Activated CD4-positive, CD25-positive, alpha-beta regulatory T cell treated with anti-CD3 and anti-CD28 coated beads, Interleukin-2, amount 50 U/mL, for 72 hours (primary cell): ENCODE measurements around the gene AATK.

Source experiments
- DNase-seq: peaks from one replicate; pipeline ENCODE4 v3.0.0; 2021

The AATK gene

GRCh38 chr17:81194941-81195901 lies 29.2 kb upstream of the AATK start:
- no peak for DNase-seq

- DNase-seq = no peak
Measured at GRCh38 chr17:81194225-81194760, 28.3 kb upstream of the AATK start.

GRCh38 chr17:81193470-81194224 lies 27.6 kb upstream of the AATK start:
- no peak for DNase-seq

GRCh38 chr17:81193051-81193410 lies 27.0 kb upstream of the AATK start:
- no peak for DNase-seq

GRCh38 chr17:81192386-81193050 lies 26.5 kb upstream of the AATK start:
- DNase-seq = no peak

DNA sequence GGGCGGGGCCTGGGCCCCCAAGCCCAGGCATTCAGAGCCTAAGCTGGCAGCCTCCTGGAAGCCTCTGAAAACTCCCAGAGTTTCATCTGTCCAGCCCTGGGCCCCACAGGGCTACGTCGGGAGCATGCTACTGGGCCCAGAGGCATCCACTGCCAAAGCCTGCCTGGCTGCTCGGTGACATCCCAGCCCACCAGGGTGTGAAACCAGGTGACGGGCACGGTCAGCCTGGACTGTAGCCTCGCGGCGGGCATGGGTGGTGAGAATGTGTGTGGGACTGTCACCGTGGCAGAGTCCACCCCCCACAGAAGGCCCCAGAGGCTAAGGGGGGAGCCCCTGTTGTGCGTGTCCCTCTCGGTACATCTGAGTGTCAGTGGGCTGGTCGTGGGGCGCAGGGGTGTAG lies 25.6 kb upstream of the AATK start:
- no peak for DNase-seq

DNA sequence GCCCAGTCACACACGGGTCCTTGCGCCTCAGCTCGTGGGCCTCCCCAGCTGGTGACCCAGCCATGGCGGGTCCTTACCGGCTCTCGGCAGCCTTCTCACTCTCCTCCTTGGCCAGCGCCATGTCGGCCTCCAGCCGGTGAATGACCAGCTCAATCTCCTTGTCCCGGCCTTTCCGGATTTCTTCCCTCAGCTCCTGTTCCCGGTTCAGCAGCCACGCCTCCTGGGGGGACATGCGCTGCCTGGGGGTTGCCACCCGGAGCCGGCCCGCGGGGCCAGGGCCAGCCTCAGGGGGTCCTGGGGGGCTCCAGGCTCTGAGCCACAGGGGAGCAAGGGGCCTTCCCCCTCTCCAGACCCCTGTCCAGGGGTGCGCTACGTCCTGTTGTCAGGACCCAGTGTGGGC lies 25.1 kb upstream of the AATK start:
- DNase-seq = no peak

- DNase-seq = no peak
Measured at GRCh38 chr17:81190591-81190990, 24.6 kb upstream of the AATK start.

GRCh38 chr17:81189670-81190530 lies 23.9 kb upstream of the AATK start:
- no peak for DNase-seq

DNA sequence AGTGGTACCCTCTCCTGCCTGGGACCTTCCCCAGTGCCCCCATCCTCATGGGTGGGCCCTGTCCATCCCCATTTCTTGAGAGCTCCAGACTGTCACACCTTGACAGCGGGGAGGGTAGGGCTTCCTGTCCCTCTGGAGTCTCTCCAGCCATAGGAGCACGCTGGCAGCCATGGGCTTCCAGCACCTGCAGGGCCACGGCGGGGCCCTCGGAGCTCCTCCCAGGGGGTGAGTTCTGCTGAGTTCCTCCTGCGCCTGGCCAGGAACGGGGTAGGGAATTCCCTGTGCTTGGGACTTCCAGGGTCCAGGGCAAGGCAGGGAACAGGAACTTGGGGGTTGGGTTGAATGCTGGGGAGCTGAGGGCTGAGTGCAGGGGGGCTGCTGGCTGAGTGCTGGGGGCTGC lies 23.0 kb upstream of the AATK start:
- DNase-seq = no peak

- DNase-seq = no peak
Measured at GRCh38 chr17:81188491-81188840, 22.4 kb upstream of the AATK start.

DNA sequence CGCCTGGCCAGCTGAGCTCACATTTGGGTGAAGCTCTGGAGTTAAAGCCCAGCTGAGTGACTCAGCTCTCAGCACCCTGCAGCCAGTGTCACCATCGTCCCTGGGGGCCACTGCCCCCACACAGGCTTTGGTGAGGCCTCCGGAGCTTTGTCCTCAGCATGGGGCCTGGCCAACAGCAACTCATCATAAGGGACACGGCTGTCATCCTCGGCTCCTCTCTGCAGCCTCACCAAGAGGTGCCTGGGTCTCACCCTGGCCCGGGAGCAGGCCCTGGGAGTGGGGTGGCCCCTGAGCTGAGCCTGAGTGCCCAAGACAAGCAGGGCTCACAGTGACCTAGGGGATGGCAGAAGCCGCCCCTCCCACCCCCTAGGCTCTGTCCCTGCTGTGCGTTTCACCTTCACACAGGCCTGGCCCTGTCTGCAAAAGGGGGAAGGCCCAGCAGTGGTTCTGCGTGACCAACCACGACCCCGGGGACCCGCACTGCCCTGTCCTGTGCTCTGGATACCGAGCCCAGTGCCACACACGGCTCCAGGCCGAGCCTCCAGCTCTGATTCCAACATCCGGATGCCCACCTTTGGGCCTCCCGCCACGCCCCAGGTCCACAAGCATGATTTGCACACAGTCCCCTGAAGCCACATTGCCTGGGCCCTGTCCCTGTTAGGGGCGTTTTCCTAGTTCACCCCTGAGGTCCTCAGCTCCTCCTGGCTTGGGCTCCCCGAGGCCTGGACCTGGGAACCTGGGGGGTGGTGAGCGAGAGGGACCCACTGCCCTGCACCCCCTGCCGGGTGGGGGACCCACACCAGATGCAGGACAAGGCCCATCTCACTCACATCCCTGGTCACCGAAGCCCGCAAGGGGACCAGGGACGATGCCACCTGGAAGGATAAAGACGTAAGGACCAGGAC lies 21.8 kb upstream of the AATK start:
- DNase-seq = no peak

GRCh38 chr17:81187120-81187519 lies 21.1 kb upstream of the AATK start:
- DNase-seq = no peak

DNA sequence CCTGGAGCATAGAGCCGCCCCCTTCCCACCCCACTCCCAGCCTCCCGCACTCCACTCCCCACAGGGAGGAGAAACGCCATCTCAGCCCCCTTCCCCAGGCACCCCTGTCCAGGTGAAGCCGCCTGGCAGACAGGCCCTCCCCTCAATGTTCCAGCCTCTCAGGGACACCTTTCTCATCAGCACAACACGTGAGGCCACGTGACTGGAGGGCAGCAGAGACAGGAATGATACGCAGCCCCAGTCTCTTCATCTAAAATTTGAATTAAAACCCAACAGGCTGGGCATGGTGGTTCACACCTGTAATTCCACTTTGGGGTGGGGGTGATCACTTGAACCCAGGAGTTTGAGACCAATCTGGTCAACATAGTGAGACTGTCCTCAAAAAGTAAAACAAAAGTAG lies 20.2 kb upstream of the AATK start:
- no peak for DNase-seq

DNA sequence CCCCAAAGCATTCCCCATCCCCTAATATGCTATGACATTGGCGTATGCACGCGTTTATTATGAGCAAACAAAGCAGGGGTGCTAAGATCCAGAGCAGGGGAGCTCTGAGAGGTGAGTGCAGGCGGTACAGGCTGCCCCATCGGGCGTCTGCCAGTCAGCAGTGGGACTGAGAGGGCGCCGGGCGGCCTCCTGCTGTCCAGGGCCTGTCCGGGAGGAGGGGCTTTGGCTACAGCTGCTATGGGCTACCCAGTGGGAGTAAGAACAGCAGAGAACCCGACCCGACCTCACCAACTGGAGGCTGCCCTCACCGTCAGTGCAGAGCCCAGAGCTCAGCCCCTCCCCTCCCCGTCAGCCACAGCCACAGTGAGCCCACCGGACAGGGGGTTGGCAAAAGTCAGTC lies 18.5 kb upstream of the AATK start:
- DNase-seq = no peak

DNA sequence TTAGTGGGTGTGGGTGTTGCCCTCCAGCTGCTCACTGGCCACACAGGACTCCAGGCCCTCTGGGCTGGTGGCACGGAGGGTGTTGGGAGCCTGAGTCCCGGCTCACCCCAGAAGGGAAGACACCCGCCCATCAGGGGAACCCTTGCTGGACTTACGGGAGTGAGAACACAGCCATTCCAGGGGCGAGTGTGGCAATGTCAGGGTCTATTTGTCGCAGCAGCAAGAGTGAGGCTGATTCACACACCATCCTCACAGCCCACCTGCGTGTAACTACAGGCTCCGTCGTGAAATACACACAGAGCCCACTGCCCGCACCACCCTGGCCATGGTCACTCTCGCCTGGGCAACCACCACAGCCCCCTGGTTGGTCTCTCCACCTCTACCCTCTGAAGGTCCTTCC lies 17.8 kb upstream of the AATK start:
- DNase-seq = no peak

DNA sequence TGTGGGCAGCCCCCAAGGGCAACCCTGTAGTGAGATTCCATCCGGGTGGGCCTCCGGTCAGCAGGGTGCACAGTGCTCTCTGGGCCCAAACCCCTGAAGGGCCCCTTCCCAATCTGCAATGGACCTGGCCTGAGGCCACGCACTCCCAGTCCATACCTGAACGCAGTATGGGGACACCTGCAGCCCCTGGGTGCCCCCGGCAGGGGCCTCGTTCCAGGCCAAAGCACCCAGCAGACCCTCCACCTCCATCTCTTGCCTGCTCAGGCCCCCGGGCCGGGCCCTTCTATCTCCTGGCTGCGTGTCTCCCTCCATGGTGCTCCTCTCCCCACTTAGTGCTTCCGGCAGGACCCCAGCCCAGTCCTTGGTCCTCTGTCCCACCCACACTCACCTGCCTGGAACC lies 17.3 kb upstream of the AATK start:
- DNase-seq = no peak

DNA sequence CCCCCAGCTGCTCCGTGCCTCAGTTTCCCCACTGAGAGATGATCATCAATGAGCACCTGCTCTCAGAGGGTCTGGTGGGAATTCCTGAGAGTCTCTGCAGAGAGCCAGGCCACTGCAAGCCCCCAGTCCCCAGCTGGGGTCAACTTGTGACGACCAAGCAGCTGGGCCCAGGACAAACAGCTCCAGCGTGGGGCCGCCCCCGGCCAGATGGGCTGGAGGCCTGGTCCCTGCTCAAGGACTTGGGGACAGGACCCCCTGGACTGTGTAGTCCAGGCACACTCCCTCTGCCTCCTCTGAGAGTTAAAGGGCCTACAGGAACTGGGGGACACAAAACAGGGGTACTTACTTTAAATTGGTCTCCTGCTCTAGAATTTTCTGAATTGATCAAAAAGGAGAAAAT lies 16.6 kb upstream of the AATK start:
- no peak for DNase-seq

- no peak for DNase-seq
Measured at GRCh38 chr17:81181811-81182185, 15.8 kb upstream of the AATK start.

DNA sequence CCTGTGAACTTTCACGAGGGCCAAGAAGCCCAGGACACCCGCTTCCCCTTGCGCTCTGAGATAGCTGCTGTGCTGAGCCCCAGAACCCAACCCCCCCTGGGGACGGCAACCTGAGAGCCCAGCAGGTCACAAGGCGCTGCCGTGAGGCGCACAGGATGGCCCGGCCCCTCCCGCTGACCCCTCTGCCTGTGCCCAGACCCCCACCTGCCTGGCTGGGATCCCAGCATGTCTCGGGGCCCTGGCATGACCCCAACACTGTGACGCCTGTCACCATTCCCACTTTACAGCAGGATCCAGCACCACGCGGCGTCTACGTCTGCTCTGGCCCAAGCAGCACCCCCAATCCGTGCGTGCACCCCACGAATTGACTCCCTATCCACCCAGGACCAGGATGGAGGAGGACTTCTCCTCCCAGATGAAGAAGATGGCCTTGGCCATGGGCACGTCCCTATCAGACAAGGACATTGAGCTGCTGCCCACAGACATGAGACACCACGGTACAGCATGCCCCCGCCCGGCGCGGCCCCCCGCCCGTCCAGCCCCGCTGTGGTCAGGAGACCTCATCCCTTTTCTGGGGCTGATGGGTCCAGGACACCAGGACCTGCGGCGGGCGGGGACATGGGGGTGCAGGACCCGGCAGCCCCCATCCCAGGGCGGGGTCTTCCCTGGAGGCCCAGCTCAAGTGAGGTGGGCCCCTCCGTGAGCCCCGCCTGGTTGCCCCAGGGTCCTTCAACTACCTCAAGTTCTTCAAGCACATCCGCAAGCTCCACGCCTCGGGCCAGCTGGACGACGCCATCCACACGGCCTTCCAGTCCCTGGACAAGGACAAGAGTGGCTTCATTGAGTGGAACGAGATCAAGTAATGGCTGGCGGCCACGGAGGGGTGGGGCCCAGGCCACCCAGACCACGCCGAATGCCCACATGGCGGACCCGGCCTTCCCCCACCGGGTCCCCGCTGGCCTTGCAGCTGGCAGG lies 15.1 kb upstream of the AATK start:
- DNase-seq = no peak
